HG03432 (cell line): Measurements from ENCODE around the gene GPC6.

Source experiments
- ATAC-seq: cut with Tn5 transposase; IDR thresholded peaks from one replicate; pipeline ENCODE4 v1.9.1; 2021; ENCODE audit warnings: mild to moderate bottlenecking, moderate library complexity; ENCODE audit not compliant: unreplicated experiment

GPC6 gene

DNA sequence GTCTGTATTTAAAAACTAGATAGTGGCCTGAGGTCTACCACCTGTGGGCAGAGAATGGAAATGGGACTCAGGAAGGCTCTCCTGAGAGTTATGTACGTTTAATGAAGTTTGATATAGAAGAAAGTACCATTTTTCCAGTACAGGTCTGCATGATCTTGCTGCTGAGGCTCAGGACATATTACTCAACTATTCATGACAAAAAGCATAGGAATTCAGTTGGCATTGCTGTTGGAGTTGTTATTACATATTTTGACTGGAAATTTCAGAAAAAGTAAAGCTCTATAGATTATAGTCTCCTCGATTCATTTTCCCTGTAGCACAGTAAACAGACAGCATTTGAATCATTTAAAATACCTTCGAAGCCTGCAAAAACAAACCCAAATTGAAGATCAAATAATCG, 783.1 kb downstream of the GPC6 start:
- ATAC-seq = no peak

DNA sequence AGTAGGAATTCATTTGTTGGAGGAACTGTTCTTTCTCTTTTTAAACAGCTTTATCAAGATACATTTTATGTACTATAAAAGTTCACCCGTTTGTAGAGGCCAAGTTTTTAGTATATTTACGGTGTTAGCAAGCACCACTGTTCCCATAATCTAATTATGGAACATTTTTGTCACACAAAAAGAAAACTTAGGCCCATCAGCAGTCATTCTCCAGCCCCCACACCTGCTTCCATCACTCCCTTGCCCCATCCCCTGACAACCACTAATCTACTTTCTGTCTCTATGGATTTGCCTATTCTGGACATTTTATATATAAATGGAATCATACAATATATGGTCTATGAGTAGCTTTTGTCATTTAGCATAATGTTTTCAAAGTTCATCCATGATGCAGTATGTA, 787.9 kb downstream of the GPC6 start:
- no peak for ATAC-seq

DNA sequence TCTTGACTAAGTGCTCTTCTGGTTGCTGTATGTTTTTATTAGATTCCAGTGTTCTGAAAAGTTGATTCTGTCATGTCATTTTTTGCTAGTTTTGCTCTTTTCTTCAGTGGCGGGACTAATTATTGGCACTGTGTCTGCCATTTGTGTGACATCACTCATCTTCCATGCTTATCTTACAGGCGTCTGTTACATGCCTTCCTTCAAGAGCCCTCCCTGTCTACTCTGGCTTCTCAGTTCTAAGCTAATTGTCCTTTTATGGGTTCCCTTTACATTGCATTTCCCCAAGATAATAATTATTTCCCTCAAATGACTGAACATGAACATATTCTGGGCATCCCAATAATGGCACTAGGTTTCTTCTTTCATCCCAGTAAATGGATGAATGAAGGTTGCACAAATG, 793.8 kb downstream of the GPC6 start:
- ATAC-seq = no peak

DNA sequence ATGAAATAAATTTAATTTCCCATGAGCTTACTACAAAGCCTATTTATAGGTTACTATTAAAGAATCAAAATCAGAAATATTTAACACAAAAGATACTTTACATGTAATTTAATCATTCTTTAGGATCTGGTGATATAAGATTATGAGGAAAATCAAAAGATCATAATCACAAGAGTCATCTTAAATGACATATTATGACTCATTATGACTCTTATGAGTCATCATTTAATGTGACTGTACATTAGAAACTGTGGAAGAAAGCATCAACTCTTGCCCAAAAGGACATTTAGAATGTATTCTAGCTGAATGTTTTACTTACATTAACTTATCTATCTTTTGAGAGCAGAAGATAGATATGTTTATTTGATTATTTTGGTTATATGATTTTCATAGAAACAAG, 794.2 kb downstream of the GPC6 start:
- ATAC-seq = no peak

DNA sequence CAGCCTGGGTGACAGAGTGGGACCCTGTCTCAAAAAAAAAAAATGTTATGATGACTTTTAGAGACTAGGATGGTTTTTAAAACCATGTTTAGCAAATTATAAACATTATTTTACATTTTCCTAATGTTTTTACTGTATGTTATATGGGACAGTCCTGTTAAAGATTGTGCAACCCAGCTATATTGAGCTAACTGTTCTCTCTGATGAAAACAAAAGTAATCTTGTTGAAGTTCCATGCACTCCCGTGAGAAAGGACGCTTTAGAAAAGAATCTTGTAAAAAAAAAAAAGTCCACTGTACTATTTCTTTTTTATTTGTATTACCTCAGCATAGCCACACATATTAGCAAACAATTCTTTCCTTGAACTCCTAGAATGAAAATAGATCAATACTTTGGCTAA, 801.6 kb downstream of the GPC6 start:
- no peak for ATAC-seq

DNA sequence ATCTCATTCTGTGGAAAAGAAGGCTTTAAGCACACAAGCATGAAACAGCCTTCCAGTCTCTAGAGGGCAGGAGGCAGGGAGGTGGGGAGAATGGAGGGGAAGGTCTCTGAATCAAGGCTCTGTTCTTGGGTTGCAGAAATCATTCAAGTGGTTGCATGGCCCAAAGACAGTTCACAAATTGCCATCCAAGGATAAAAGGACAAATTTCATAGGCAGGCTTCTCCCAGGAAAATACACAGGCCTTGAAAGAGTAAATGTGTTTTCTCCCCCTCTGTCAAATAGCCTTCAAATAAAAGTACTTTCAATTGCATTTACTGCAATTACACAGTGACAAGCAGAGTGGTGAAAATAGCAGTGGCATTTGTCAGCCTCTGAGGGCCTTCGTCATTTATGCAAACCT, 802.0 kb downstream of the GPC6 start:
- ATAC-seq = no peak

DNA sequence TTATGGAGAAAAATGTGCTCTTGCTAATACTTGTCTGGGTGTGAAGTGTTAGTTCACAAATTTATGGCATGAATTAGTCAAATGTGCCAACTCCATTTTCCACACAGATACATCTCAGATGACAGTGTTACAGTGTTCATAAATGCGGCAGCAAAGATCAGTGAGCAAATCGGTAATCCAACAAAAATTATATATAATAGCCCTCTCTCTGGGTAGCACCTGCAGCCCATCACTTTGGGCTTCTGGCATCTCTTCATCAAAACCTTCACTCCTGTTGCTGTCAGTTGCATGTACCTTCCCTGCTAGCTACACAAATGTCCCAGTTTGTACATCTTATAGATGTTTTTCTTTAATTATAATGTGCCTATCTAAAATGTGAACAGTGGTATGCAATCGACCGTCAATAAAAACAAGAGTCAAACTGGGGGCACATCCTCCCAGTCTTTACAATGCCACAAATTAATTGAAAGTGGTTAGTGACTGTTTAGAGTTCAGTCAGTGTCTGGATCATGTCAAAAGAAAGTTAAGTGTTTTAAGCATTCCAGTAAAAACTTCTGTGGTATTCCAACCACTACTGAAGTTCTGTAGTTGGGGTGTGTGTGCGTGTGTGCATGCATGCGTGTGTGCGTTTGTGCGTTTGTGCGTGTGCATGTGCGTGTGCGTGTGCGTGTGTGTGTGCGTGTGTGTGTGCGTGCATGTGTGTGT, 804.0 kb downstream of the GPC6 start:
- no peak for ATAC-seq

DNA sequence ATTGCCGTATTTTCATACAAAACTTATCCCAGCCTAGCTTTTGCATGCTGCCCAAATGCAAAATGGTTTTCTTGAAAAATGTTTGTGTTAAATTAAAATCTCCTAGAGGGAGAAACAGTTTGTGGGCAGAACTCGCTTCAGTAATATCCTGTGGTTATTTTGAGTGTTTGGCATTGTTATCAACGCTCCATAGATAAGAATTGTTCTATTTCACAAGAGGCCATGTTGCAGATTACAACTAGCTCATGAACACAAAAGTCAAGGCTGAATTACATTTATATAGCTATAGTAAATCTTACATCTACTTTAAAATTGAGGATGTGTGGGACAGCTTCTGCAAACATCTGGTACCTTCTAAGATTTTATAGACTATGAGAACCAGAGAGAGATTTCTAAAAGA, 805.0 kb downstream of the GPC6 start:
- no peak for ATAC-seq

DNA sequence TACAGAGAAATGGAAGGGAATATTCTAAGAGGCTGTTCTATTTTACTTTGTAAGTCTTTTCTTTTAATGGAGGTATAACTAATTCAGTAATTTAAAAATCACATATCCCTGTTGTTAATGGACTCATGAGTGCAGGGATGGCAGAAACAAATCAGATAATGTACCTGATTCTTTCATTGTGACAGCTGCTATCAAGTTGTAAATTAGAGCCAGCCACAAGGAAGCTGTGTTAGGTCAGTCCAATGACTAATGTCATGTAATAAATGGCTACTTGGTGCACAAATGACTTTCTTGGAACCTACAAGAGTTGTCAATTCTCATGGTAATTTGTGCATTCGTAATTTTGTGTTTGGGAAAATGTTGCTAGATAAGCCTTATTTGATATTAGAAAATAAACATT, 806.5 kb downstream of the GPC6 start:
- no peak for ATAC-seq

DNA sequence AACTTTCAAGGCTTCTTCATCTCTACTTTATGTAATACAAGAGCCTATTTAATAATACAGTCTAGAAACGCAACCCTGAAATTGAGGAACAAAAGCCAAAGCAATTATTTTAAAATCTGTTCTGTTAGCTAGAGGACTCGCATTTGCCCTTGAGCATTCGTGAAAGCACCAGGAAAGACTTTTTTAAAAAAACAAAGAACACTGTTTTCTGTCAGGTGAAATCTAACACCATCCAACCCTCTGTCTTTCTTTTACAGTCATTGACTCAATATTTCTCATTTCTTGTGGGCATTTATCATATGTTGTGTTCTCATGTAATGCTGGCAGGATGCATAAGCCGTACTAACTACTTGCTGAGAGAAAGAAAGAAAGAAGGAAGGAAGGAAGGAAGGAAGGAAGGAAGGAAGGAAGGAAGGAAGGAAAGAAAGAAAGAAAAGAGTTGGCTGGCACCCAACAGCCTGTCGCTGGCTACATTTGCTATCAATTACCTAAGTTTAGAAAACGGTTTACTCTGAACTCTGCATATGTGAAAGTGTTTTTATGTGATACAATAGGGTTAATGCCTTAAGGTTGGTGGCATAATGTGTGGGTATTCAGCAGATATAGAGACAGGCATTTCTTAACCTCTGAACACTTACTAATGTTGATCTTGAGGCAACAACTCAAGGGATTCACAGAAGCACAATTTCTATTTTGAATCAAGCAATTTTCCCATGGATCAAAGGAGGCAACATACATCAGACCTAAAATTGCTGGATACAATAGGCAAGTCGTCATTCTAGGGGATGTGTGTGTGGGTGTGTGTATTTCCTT, 807.4 kb downstream of the GPC6 start:
- ATAC-seq = no peak

DNA sequence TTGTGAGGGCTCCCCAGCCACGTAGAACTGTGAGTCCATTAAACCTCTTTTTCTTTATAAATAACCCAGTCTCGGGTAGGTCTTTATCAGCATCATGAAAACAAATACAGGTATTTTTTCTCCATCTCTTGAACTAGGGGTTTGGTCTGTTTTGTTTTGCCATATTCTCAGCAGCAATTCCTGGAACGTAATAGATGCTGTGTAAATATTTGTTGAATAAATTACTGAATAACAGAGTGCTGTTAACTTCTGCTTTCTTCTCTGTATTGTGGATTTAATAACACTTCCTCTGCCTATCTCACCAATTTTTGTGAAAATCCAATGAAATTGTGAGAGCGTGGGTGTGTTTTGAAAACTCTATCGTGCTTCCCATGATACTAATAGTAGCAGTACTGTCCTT, 823.4 kb downstream of the GPC6 start:
- ATAC-seq = no peak

DNA sequence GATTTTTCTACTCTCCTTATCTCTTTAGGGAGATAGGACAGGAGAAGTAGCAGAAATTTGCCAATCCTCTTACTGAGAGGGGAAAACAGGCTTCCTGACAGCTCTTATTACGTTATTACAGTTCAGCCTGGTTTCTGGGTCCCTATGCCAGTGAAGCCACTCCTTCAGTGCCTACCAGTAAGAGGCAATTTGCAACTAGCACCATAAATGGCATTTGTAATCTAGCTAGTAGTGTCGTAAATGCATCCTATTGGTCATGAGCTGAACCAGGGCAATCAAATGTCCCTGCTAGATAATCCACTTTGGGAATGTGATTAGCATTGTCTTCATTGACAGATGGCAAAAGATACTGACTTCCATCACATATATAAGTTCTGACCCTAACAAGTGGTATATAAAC, 824.1 kb downstream of the GPC6 start:
- ATAC-seq = no peak

DNA sequence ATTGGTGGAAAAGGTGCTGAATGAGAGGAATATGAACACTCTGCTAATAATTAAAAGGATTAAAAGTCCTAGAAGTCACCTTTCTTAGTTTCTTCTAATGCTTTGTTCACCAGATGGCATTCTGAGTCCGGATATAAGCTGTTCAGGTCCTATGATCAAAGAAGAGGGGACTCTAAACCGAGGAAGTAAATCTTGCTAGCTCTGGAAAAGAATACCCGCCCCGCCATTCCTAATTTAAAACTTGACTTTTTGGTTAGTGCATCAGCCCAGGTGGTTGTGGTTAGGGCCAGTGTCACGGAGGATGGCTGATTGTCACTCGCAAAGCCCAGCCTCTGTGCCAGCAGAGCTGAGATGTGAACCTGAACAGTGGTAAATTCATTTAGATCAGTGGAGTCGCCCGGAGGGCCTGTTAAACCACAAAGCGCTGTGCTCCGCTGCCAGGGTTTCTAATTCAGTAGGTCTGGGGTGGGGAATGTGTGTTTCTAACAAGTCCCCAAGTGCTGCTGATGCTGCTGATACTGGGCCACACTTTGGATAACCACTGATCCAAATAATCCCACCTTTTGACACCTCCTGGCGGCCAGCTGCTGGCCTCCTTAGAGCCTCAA, 827.5 kb downstream of the GPC6 start:
- ATAC-seq = no peak

DNA sequence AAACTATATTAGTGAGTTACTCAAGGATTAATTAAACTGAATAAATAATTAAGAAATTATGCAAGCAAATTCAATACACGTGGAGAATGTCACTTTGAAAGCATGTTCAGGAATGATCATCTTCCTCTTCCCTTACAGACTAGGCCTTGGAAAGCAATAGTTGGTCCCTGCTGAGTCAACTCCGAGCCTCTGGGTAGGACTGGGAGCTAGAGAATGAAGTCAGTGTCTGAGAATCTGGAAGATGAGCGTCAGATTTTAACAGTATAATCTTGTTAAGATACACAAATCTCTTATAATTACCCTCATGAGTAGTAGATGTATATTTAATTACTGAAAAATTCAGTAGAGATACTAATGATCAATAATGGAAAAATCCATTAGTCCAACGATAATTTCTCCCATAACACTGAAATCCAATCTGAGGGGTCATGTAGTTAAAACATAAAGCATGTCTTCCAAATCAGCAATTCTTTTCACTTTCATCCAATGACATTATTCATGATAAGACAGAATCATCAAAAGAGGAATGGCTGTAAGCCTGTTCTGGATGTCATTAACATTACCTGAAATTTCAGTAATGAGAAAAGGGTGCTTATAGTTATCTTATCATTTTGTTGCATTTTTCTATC, 829.9 kb downstream of the GPC6 start:
- ATAC-seq = no peak

DNA sequence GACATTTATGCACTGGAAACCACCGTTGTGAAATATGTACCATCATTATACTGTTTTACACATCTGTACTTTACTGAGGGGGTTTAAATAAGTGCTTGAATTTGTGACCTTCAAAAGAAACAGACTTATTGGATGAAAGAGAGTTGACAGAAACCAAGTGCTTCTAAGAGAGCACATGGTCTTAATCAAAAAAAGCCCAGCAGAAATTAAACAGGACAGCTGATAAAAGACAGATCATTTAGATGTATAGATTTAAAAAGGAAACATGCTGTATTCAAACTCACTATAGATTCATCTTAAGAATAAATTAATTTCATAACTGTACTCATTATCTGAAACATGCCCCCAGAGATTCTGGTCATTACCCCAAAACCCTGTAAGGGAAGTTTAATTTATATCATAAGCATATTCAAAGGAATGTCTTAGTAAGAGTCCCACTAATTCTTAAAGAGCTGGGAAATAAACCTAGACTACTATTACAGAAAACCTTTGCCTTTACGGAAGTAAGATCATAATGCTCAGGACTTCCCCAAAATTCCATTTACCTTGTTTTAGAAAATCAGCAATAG, 831.1 kb downstream of the GPC6 start:
- no peak for ATAC-seq

DNA sequence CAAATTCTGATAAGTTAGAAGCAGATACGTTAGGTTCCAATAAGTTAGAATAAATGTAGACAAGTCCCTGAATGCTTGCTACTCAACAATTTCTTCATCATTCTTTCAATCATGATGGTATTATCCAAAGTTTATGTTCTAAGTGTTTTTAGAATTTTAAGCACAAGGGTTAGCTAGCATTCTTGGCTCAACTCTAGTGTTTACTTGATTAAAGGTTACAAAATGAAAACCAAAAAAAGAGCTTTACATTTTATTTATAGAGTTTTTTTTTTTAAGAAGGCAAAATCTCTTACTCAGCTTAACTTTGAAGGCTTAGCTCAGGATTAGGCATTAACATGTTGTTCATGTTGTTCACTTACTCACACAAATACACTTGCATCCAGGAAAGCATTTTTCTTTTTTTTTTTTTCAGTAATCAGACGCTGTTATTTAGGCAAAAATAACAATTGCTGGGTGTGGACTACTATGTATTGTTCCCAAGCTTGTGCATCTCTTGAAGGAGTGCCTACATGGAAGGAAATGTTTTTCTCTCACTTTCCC, 832.3 kb downstream of the GPC6 start:
- no peak for ATAC-seq

DNA sequence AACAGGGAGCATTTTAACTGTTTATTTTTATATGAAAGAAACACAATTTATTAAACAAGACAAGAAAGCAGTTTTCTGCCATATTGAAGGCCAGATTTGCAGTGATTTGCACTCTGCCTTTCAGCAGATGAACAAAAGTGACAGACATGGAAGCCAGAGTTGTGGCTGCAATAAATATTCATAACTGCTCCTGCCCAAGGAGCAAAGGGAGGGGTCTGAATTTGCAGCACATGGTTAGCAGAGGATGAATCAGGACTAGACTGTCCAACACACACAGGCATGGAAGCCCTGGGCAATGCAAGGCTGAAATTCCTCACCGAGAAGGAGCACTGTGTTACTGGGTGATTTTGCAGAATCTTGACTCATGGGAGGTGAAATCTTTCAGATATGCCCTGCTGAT, 834.7 kb downstream of the GPC6 start:
- ATAC-seq = no peak

DNA sequence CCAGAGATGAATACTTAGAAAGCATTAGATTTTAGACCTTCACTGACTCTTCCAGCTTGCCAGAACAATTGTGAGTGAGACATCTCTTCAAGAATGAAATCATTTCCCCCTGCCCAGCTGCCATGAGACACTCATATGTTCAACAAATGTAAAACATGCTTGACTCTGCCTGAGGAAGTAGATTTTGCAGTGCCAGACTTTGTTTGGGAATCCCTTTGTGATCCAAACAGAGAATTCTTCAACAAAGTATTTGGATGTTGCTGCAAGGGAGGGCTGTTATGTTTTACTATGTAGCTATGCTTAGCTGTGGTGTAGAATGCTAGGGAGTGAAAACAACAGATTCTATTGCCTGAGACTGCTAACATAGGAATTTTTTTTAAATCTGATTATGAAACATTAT, 836.5 kb downstream of the GPC6 start:
- ATAC-seq = no peak

DNA sequence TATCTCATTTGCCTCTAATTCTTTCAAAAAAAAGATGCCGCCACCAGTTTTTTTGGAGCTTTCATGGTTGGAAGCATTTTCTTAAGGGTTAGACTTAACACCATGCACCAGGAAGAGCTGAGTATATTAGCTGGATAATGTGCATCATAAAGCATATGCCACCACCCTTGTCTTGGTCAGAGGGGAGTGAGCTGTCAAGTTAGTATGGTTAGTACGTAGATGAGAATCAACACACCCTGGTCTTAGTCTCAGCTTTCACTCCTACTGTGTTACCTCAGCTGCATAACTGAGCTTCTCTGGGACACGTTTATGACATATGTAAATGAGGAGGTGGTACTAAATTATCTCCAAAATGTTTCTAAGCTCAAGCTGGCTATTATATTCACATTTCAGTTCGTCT, 837.2 kb downstream of the GPC6 start:
- ATAC-seq = no peak

DNA sequence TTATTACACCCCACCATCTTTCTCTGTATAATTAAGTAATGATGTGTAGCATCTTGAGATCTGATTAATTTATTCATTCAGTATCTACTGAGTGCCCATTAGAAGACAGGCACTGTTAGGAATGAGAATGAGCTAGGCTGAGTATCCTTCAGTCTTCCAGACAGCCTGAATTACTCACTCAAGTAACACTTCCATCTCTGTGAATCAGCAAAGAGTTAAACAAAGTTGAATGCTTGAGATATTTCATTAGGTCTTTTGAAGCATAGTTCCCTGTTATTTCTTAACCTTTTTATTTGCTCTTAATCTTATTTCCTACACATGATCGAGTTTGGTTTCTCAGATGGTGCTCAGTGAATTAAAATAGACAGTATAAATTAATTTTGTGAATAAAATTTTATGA, 839.1 kb downstream of the GPC6 start:
- ATAC-seq = no peak
